Erythroblast (primary cell): Measurements from ENCODE around the gene KCTD7.

Source experiments
- GATA1 ChIP-seq: IDR thresholded peaks from 2 replicates; pipeline ENCODE4 v1.6.1; 2011; ENCODE audit warnings: low read depth, mild to moderate bottlenecking, control low read depth, low read length, moderate library complexity
- POLR2A ChIP-seq: IDR thresholded peaks from 2 replicates; pipeline ENCODE4 v1.6.1; 2011; ENCODE audit warnings: mild to moderate bottlenecking, low read length

DNA sequence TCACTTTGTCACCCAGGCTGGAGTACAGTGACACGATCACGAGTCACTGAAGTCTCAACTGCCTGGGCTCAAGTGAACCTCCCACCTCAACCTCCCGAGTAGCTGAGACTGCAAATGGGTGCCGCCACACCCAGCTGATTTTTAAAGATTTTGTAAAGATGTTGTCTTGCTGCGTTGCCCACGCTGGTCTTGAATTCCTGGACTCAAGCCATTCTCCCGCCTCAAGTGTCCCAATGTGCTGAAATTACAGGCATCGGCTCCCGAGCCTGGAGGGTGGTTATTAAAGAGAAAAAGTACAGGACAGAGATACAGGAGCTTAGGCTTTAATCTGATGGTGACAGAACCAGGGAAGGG lies 55.1 kb downstream of the KCTD7 start:
- TF ChIP-seq POLR2A (no peak), GATA1 (no peak)
